T47D (cell line): Measurements from ENCODE around the gene FRAS1.
"Not testable (repeated sequence)": the region's sequence is repeated elsewhere in the genome, so short reads cannot be mapped to it uniquely, and the experiment has no call there.

Experiments
- DNase-seq, 2 experiments: peaks; one replicate each; pipeline versions ENCODE4 v3.0.0 to v3.0.0-alpha.2; 2011 to 2012; ENCODE audit warnings: low read depth in 1 of 2, low spot score in 1 of 2
- JUND ChIP-seq: IDR thresholded peaks from 2 replicates; pipeline ENCODE4 v1.6.1; 2012; ENCODE audit warnings: low read depth
- in situ Hi-C: cut with HindIII; loops from 2 replicates; pipeline ENCODE4 v1.10.0; 2016; ENCODE audit warnings: low sequenced_read_pairs, low pct_unique_long_range_greater_than_20kb

The FRAS1 gene

DNA sequence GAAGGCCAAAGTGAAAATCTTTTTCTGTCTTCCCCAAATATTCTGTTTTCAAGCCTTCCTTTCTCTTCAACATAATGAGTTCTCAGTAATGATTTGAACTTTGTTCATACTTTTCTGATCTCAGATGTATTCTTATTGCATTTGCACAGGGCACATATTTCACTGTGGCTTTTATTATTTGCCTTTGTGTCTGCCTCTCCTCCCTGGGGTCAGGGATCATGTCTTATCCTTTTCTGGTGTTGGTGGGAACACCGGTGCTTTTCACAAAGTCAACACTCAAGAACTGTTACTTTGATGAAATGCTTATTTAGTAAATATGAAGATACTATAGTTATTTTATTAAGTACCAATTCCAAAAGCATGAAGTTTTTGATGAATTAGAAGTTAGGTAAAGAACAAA lies 143.8 kb downstream of the FRAS1 start:
- no peak for DNase-seq
- in situ Hi-C loops: no loop called here
- no peak for TF ChIP-seq JUND

DNA sequence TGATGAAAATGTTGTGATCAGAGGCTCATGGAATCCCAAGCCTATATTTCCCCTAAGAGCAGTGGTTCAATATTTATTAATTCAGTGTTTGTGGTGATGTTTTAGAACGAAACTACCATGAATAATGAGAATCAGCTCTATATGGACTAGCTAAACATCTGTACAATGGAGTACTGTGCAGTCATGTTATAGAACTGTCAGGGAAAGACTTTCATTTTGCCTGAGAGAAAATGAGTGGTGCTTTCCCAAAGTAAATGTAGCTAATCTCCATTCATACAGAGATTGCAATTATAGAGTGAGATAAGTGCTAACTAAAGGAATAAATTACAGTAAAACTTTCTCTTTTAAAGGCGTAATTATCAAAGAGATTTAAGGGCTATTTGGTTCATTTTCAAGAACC lies 147.1 kb downstream of the FRAS1 start:
- DNase-seq: no peak
- in situ Hi-C loops: no loop called here
- no peak for TF ChIP-seq JUND

GRCh38 chr4:78205591-78205990 lies 148.5 kb downstream of the FRAS1 start:
- no peak for DNase-seq
- no peak for TF ChIP-seq JUND
- in situ Hi-C loops: no loop called here

DNA sequence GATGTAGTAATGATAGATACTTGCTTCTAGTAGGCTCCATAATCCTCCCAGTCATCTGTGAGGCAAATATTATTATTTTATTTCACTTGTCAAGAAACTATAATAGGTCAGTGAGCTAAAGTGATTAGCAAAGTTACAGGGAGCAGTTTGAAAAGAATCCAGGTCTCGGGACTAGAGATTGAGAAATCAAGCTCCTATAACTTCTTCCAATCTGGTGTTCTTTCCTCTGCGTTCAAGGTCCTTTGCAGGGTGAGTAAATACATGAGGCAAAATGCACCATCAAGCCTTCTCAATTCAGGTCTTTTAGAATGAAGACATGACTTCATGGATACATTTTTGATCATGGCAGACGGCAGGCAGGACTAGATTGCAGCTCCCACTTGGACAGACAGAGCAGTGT lies 150.4 kb downstream of the FRAS1 start:
- no peak for DNase-seq
- in situ Hi-C loops: no loop called here
- TF ChIP-seq JUND: no peak

DNA sequence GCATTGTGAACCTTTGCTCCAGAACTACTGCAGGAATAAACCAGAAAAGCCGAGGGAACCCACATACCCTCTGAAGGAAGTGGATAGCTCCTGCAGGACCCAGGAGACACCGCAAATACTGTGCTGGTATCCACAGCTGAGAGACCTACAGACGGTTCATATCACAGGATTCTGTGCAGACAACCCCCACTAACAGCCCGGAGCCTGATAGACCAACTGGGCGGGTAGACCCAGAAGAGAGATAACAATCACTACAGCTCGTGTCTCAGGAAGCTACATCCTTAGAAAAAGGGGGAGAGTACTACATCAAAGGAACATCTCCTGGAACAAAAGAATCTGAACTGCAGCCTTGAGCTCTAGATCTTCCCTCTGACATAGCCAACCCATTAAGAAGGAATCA lies 150.8 kb downstream of the FRAS1 start:
- no peak for TF ChIP-seq JUND
- in situ Hi-C loops: no loop called here
- DNase-seq: no peak

DNA sequence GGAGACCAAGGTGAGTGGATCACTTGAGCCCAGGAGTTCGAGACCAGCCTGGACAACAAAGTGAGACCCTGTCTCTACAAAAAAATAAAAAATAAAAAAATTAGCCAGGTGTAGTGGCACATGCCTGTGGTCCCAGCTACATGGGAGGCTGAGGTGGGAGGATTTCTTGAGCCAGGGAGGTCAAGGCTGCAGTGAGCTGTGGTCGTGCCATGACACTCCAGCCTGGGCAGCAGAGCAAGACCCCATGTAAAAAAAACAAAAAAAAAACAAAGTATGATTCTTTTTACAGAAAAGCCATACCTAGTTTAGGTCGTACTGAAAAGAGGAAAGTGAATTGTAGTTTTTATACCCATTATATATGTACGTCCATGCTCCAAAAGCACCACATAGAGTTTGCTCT lies 151.8 kb downstream of the FRAS1 start:
- DNase-seq, in situ Hi-C loops: not testable (repeated sequence)

- in situ Hi-C loops: no loop called here
- DNase-seq: no peak
- no peak for TF ChIP-seq JUND
Measured at GRCh38 chr4:78210694-78211410, 153.7 kb downstream of the FRAS1 start.

- in situ Hi-C loops: no loop called here
- TF ChIP-seq JUND: no peak
- DNase-seq: peak in 1 of 2 experiments; percentile 18
Measured at GRCh38 chr4:78213218-78213617, 156.1 kb downstream of the FRAS1 start.

DNA sequence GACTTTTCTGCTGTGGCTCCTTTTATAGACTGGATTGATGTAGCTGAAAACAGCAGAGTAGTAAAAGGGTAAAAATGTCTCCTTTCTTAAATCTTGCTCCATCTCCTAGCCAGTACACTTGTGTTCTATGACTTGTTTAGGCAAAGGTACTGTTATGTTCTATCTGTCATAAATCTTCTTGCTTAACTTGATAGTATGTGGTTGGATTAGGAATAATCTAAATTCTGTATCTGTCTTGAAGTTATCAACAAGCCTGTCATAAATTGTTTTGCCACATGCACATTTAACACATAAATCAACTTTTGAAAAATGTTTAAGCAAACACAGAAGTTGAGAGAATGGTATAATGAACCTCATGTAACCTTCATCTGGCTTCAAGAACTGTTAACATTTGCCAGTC lies 157.0 kb downstream of the FRAS1 start:
- no peak for DNase-seq
- no peak for TF ChIP-seq JUND
- in situ Hi-C loops: no loop called here

DNA sequence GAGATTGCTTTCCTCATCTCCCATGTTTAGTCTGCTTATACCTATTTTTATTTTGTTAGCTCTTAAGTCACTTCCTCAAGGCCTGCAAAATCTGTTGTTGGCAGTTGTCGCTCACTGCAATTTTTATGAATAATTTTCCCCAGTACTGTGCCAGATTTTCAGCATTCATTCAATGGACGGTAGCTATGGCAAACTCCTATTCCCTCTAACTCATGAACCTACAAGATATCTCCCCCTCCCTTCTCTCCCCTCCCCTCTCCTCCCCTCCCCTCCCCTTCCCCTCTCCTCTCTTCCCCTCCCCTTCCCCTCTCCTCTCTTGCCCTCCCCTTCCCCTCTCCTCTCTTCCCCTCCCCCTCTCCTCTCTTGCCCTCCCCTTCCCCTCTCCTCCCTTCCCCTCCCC lies 160.4 kb downstream of the FRAS1 start:
- no peak for DNase-seq
- in situ Hi-C loops: no loop called here
- no peak for TF ChIP-seq JUND

DNA sequence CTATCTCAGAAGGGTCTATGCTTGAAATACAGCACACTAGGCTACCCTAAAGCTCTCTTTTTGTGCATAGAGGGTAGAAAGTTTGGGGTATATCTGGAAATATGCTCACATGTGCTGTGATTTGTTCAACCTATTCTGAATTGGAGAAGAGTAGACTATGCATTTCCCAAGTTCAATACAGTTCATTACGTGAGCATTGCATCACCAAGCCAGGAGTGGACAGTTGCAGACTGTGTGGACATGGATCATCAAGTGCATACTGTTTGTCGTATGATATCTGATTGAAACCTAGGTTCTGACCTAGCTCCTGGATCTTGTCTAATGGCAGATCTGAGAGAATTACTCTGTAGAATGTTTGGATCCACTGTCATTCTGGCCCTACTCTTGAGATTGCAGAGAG lies 161.1 kb downstream of the FRAS1 start:
- peak in 1 of 2 experiments; percentile 36 for DNase-seq
- TF ChIP-seq JUND: no peak
- in situ Hi-C loops: no loop called here

DNA sequence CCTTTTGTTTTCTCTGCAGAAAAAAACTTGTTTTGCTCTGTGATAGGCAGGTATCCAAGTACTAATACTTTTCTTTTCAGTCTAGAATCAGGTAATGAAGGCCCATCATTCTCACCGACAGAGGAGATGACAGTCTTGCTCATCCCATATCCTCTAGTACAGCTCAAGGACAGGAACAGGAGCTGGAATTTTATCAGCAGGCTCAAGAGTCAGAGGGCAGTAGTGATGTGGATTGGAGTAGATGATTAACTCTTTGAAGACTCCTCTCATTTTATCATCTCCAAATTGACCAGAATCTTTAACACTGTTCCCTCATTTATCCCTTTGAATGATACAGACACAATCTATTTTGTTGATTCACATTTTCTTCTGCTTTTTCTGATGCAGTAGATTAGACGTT lies 162.7 kb downstream of the FRAS1 start:
- in situ Hi-C loops: no loop called here
- no peak for TF ChIP-seq JUND

GRCh38 chr4:78220283-78220682 lies 163.2 kb downstream of the FRAS1 start:
- in situ Hi-C loops: no loop called here
- TF ChIP-seq JUND: no peak
- DNase-seq: no peak

More for the DNA sequence above, 162.7 kb downstream of the FRAS1 start:
- DNase-seq: no peak

GRCh38 chr4:78222575-78223186 lies 165.6 kb downstream of the FRAS1 start:
- in situ Hi-C loops: no loop called here
- DNase-seq: no peak
- TF ChIP-seq JUND: no peak
